HG03520 (cell line): ENCODE data around the gene SASH1.

ENCODE experiments used
- ATAC-seq: cut with Tn5 transposase; IDR thresholded peaks from one replicate; pipeline ENCODE4 v1.9.1; 2021; ENCODE audit warnings: mild to moderate bottlenecking, moderate library complexity; ENCODE audit not compliant: unreplicated experiment

SASH1 gene

DNA sequence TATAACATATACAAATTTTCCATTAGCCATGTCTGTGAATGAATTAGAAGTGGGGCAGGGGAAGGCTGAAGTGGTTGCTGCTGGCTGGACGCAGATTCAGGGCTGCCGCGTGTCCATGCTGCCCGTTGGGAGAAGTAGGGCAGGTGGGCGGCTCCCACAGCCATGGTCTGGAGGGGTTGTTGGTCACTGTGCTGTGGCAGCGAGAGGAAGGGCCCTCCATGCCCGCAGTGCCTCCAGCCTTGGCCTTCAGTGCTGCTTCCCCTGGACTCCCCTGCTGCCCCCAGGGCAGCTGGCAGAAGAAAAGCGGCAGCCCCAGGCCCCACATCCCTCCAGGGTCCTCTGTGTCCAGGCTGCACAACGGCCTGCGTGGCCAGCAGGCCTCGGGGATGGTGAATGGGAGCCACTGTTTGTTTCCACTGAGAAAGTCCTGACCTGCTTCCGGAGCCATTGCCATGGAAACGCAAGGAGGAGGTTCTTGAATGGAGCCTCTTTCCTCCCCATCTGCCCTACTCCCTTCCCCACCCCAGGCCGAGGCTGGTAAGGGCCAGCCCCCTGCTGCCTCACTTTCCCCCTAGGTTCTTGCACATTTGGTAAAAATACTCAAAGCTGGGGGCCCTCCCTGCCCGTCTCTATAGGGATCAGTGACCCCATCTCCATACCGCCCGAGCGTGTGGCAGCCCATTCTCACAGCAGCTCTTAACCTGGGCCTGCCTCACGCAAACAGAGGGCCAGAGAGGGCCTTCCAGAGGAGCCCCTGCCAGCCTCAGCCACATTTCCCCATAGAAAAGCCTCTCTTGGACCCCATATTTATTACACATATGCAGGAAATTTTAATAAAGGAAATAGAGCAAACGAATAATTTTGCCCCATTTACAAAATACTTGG, 113.3 kb downstream of the SASH1 start:
- ATAC-seq = no peak

DNA sequence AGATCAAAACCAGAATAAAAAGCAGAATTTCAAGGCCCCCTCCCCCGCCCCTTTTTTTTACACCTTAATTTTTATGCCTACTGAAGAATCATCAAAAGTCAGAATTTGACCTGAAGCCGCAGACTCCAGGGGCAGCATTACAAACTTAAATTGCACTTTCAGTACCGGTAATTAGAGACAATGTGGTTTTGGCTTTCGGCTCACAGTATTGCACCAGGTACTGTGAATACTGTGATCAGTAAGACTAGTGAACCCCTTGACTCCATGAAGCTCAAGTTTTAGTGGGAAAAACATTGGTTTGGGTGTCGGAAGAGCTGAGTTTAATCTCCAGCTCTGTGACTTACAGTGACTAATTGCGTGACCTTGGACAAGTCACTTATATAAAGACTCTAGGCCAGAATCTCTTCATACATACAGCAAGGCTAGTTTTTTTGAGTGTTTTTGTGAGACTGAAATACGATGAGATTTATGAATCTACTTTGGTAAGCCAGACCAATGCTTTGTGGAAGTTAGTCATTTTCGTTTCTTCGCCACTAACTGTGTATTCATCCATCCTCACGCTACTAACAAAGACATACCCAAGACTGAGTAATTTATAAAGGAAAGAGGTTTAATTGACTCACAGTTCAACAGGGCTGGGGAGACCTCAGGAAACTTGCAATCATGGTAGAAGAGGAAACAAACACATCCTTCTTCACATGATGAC, 114.7 kb downstream of the SASH1 start:
- ATAC-seq = no peak

DNA sequence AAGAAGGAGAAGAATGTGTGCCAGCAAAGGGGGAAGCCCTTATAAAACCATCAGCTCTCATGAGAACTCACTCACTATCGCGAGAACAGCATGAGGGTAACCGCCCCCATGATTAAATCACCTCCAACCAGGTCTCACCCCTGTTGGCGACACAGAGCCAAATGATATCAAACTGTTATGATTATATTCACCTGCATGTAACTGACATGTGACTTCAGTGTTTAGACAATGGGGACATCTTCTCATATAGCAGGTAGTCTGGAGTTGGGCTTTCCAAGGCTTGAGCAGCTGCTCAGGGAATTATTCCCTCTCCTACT, 115.2 kb downstream of the SASH1 start:
- no peak for ATAC-seq

DNA sequence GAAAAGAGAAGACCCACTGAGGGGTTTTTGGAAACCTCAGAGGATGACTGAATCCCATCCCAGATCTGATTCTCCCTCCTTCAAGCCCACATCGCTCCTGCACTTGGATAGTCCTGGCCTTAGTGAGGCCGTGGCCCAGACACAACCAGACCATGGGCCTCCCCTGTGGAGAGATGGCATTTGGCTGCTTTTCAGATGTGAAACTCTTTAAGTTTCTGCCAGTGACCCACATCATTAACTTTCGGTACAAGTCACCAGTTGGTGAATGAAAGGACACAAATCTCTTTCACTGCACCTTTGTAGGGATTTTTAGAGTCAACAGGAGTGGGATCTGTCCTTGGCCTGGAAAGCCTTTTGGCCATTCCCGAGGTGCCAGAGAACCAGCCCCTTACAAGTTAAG, 116.6 kb downstream of the SASH1 start:
- ATAC-seq = no peak

DNA sequence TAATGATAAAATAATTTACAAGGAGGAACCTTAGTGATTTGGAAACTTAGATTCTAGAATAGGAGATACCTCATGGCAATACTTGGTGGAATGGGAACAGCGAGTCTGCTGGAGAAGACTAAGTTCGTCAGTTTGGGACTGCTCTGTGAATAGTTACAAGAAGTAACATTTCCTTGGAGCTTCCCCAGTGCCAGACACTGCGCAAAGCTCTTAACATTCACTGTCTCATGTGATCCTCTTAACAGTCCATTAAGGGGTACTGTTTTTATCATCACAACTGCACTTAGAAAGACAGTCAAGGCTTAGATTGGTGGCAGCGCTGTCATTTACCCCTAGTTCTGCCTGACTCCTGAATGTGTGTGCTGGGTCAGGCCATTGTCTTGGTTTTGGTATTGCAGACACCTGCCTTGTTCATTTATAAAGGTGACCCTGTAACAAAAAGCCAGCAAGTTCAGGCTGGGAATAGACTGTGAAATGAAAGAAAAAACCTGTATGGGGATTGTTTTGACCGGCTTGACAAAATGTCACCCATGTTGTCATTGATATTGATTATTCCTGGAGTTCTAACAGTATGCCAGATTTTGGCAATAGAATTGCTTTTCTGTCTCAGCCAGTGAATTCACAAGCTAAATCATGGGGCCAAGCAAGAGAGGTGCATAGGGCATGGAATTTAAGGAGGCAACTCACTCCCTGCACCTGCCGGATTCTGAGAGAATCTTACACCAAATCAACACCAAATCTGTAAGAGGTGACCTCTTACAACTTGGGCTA, 118.4 kb downstream of the SASH1 start:
- ATAC-seq = no peak

DNA sequence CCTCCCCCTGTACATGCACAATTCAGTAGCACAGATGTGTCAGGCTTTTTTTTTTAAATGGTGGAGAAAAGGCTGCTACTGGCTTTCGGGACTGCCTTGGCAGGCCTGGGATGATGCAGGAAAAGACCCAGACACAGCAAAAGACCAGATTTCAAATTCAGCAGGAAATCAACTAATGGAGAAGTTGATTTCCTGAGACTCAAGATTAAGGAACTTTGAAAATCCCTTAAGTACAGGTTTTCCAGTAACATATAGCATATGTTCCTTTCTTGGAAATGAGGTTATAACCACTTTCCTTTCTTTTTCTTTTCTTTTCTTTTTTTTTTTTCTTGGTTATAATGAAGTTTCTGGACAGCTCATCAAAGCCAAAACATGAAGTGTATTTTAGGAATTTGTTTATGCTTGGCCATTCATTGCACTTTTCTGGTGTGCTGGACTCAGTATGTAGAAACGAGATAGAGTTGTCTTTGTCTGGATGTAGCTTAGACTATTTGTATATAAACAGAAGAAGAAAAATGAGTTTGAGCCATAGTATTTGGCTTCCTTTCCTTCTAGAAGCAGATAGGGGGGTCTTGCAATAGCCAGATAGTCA, 119.4 kb downstream of the SASH1 start:
- no peak for ATAC-seq

DNA sequence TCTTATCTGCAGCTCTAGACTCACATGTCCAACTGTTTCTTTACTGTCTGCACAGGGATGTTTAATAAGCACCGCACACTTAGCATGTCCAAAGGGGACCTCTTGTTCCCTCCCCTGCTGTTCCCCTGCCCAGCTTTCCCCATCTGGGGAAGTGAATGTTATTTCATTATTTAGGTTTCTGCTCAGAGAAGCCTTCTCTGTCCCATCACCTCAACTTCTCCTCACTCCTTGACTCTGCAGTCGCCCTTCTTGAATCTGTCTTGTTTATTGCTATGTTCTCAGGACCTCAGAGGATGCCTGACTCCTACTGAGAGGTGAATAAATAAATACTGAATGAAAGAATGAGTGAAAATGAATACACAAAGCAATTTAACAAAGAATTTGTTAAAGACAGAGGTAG, 121.0 kb downstream of the SASH1 start:
- ATAC-seq = no peak

DNA sequence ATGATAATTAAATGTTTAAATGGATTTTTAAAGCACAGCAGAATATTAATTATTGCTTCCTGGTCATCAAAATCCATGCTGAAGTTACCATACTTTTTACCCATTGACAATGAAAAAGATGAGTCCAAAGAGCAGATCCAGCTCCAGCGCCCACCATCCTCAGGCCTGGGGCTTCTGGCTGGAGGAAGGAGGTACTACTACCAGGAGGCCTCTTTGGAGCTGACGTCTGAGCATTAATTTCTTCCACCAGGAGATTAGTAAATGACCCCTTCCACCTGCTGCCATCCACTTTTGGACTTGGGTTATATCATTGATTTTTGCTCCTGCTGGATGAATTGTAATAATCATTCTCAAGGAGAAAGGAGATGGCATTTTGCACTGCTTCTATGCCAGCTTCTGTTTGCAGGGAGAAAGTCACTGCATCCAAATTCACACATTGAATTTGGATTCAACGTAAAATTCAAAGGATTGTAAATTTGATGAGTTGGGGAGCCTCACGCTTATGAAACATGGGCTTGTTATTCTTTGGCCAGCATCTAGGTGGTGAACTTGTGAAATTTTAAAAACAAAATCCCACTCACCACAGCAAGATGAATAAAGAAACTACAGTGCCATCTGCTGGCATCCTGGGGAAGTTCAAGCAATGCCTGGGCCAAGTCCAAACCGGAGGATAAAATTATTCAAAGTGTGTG, 121.8 kb downstream of the SASH1 start:
- peak; percentile 70 for ATAC-seq

DNA sequence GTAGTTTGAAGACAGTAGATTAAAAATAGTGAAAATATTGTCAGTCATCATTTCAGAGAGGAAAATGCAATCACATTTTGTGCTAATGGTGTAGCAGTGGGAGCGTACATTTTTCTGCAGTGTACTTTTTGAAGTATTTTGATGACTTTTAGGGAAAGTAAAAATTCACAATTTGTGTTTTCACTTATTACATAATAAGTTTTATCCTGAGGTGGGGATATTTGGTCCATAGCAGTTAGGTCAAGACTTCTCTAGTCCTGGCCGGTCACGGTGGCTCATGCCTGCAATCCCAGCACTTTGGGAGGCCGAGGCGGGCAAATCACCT, 122.3 kb downstream of the SASH1 start:
- no peak for ATAC-seq

DNA sequence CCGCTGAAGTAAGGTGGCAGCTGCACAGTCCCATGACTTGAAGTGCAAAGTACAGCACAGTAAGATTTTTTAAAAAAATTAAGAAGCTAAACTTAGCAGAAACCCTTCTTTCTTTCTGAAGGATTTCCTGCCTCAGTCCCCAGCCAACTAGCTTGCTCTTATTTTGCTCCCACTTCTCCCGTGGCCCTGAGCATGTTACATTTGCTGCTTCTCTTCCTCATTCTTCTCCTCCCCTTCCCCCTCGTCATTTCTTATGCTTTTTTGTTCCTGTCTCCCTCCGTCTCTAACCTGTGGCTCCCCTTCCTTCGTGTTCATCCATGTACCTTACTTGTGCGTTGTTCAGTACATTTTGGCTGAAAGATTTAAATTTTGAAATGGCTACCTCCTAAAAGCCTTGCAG, 123.0 kb downstream of the SASH1 start:
- no peak for ATAC-seq

DNA sequence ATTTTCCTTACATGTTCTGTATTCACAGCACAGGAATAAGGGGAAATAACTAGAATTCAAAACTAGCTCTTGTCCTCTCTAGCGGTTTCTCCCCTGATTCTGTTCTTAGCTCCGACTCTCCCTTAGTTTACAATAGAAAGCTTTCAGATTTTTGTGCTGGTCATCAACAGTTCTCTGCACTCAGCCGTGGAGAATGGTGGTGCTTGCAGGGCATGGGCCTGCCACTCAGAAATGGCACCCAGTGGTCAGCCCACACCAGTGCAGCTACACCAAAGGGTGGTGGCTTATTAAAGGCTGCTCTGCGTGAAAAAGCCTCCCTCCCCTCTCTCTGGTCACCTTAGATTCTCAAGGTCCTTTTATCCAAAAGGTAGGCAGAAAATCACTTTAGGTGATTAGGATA, 123.5 kb downstream of the SASH1 start:
- no peak for ATAC-seq

DNA sequence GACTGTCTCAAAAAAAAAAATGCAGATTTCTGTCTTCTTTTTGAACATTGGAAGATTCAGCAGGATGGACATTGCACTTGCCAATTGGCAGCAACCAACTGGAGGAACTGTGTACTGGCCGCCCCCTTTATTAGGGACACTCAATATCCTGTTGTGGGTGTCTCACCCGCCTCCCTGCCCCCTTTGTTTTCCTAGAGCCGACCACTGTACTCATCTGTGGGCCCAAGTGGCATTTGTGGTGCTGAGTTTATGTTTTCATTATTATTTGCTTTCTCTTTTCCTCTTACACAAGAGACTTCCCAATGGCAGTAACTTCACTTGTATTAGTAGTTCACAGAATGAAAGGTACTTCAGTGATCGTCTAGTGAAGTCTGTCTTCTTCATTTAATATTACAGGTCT, 125.3 kb downstream of the SASH1 start:
- ATAC-seq = no peak

DNA sequence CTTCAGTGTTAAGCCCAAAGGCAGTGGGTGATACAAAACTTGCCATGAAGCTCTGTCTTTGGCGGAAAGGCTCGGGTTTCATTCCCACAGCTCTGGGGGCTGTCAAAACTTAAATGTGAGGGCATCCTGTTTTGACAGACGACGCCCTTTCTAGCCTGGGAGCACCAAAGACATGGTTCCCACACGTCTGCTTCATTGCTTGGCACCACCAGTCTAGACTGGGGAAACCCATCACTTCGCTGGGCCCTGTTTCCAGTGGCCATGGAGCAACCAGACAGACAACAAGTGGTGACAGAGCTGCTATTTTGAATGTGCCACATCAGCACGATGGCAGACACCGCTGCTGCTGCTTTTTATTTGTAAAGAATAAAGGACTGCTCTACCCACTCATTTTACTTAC, 127.5 kb downstream of the SASH1 start:
- no peak for ATAC-seq

DNA sequence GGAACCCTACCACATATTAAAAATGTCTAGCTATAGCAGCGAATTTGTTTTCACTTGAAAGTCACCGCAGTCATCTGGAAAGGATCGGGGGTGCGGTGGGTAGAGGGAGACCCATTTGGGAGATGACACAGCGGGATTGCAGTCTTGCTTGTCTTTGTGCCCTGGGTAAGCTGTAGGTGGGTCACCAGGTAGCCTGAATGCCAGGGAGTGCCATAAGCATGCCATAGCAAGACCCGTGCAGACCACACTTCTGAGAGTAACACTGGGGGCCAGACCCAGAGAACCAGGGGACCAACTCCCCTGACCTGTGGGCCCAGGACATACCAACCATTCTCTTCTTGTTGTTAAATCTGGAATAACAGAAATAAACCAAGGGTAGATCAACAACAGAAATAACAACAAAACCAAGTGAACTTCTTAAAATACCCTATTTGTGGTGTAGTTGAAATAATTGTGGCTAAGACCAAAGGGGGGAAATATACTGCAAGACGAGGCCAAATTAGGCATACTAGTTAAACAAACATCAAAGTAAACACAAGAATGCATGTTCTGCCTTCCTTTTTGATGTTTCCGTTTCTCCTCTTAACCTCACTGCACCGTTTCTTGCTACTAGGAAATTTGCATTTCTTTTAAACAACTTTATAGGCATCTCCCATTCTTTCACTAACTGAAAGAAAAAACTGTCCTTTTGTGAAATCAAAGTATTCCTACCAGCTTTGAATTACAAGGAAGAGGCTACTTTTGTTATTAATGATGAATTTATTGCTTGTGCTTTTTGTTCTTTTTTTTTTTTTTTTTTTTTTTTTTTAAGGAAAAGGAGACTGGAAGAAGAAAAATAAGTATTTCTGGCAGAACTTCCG, 128.2 kb downstream of the SASH1 start:
- ATAC-seq = no peak

DNA sequence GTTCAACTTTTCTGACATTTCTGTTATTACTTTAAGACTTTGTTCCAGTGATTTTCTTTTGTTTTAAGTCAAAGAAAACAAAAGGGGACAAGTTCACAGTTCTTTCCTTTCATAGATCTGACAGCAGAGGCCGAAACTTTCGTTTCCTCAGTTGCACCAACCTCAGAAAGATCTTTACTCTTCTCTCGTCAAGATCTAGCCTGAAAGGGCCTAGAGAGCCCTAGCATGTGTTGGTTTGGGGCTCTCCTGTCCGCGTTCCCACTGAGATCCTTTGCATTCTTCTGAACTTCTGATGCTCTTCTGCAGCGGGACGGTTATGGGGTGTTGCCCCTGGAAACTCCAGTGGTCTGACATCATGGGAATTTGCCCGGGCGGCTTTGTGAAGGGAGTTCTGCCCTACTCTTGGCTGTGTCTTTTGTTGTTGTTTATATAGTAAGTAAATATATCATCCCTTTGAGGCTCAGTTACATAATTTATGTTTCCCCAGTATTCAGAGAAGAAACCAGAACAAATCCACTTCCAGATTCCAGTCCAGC, 129.1 kb downstream of the SASH1 start:
- ATAC-seq = no peak

DNA sequence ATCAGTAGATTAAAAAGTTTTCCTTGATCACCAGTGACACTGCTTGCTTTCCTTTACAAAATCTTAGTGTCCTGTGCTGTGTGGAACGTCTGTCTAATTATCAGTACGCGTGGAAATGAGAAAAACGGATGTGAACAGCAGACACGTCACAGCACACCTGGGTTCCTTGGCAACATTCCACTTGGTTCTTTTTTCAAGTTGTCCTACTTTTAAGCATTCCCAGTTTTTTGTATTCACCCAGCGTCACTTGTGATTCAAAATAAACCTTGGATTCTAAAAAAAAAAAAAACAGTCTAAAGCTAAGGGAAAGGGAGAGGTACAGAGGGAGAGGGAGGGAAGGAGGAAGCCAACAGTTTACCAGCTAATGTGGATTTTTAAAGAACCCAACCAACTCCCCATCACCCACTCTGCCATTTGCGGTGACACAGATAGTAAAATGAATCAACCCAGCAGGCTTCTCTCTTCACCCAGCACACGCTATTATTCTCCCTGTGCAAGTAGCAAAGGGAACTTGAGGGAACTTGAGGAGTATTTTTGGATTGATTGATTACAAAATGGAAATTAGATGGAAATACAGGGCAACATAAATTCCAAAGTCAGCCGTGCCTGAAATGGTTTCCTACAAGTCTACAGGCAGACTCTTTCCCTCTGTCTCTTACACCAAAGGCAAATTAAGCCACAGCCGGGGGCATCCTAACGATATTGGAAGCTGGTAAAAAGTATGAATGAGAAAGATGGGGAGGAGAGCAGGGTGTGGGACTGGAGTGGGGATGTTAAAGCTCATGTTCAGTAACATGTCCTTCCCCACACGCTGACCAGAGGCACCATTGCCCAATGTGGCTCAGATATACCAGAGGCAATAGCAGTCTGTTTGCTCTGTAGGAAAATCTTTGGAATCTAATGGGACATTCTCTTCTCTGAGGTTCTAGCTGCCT, 129.8 kb downstream of the SASH1 start:
- ATAC-seq = no peak

DNA sequence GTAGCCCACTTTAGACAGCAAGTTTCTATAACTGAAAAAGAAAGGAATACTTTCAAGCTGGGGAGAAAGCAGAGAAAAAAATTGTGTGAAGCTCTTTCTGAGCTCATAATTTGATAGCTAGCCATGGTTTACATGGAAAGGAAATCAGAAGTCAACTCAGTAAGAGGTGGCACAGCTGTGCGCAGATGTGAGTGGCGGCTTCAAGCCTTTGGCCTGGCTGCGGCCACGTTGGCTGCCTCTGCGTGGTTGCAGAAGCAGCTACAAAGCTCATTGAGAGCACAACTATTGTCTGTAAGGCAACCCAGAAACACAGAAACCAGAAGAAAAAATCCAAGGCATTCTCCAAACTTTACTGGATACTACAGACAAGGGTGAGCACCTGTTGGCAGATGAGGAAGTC, 136.9 kb downstream of the SASH1 start:
- ATAC-seq = no peak

DNA sequence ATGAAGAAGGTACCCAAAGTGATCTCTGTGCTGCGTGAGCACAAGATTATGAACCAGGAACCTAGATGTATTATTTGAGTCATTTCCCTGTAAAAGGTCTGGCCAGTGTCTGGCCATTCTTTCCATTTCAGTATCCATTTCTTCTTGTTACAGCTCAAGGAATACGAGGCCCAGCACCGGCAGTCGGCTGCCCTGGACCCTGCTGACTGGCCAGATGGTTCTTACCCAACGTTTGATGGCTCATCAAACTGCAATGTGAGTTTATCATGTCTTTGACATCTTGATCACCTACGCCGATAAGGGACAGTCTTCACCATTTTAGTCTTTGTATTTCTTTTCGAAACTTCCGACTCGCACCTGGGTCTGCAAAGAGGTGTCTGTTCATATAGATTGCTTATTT, 144.8 kb downstream of the SASH1 start:
- ATAC-seq = no peak
